HG03097 (cell line): ENCODE measurements around the gene MIA2.
"Not testable (repeated sequence)": the region's sequence is repeated elsewhere in the genome, so short reads cannot be mapped to it uniquely, and the experiment has no call there.

ENCODE experiments used
- ATAC-seq: cut with Tn5 transposase; IDR thresholded peaks from one replicate; pipeline ENCODE4 v1.9.1; 2021; ENCODE audit not compliant: unreplicated experiment, low FRiP score

Gene MIA2, protein sequence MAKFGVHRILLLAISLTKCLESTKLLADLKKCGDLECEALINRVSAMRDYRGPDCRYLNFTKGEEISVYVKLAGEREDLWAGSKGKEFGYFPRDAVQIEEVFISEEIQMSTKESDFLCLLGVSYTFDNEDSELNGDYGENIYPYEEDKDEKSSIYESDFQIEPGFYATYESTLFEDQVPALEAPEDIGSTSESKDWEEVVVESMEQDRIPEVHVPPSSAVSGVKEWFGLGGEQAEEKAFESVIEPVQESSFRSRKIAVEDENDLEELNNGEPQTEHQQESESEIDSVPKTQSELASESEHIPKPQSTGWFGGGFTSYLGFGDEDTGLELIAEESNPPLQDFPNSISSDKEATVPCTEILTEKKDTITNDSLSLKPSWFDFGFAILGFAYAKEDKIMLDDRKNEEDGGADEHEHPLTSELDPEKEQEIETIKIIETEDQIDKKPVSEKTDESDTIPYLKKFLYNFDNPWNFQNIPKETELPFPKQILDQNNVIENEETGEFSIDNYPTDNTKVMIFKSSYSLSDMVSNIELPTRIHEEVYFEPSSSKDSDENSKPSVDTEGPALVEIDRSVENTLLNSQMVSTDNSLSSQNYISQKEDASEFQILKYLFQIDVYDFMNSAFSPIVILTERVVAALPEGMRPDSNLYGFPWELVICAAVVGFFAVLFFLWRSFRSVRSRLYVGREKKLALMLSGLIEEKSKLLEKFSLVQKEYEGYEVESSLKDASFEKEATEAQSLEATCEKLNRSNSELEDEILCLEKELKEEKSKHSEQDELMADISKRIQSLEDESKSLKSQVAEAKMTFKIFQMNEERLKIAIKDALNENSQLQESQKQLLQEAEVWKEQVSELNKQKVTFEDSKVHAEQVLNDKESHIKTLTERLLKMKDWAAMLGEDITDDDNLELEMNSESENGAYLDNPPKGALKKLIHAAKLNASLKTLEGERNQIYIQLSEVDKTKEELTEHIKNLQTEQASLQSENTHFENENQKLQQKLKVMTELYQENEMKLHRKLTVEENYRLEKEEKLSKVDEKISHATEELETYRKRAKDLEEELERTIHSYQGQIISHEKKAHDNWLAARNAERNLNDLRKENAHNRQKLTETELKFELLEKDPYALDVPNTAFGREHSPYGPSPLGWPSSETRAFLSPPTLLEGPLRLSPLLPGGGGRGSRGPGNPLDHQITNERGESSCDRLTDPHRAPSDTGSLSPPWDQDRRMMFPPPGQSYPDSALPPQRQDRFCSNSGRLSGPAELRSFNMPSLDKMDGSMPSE (N-terminal part only)

DNA sequence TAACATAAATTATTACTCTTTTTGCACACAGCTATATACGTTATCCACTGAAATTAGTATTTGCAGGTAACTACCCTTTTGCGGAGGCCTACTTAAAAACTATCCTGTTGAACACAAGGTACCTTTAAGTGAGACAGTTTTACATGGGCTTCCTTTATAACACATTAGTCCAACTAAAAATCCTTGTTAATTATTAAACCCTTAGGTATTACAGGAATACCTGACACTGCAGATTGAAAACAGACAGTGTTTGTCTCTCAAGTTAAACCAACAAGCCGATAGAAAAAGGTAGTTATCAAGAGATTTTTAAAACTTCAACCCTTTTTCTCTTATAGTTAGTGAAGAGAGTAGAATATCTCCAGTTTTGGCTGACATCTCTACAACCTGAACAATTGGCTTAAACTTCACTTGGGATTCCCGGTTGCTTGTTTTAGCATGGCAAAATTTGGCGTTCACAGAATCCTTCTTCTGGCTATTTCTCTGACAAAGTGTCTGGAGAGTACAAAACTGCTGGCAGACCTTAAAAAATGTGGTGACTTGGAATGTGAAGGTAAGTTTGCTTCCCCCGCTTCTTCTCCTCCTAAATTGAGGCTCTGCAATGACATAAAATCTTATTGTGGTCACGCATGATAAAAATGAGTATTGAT is at the start of gene MIA2:
TSS of gene MIA2 (plus strand) at position 236 of the 647 bp plus-strand sequence. CDS start at position 436, 200 bp downstream.
- no peak for ATAC-seq

DNA sequence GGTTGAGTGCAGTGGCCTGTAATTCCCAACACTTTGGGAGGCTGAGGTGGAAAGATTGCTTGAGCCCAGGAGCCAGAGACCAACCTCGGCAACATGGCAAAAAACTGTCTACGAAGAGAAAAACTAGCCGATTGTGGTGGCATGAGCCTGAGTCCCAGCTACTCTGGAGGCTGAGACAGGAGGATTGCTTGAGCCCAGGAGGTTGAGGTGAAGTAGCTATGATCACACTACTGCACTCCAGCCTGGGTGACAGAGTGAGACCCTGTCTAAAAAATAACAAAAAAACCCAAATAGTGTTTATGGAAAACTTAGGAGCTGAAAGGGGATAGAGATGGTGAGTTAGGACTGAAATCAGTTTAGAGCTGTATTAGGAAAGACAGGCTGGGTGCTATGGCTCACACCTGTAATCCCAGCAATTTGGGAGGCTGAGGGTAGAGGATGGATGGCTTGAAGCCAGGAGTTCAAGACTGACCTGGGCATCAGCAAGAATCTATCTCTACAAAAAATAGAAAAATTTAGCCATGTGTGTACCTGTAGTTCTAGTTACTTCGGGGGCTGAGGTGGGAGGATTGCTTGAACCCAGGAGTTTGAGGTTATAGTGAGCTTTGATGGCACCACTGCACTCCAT is 49.0 kb upstream of the MIA2 start:
- ATAC-seq = no peak

DNA sequence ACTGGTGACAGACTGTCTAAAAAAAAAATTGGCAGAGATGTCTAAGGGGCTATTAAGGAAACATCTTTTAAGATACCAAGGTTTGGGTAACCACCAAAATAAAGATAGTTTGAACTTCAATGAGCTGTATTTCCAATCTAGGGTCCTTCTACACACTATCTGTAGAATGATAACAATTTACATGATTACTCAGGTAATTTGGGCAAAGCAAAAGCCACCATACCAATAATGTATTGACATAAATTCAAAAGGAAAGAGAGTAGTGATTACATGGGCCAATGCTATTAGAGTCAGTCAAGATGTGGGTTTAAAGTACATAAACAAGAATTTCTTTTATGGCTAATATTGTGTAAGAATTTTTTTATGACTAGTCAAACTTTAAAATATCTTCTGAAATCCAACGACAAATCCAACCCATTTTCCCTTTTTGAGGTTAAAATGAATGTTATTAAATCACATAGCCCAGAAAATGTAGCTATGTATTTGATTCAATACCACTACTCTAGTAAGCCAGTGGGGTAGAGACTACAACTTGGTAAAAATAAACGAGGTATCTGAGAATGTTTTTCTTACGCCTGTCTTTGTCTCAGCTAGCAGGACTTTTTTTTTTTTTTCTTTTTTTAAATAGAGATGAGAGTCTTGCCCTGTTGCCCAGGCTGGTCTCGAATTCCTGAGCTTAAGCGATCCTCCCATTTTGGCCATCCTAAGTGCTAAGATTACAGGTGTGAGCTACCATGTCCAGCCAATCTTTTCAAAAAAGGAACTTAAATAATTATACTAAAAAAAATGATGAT is 48.3 kb upstream of the MIA2 start:
- ATAC-seq = no peak

DNA sequence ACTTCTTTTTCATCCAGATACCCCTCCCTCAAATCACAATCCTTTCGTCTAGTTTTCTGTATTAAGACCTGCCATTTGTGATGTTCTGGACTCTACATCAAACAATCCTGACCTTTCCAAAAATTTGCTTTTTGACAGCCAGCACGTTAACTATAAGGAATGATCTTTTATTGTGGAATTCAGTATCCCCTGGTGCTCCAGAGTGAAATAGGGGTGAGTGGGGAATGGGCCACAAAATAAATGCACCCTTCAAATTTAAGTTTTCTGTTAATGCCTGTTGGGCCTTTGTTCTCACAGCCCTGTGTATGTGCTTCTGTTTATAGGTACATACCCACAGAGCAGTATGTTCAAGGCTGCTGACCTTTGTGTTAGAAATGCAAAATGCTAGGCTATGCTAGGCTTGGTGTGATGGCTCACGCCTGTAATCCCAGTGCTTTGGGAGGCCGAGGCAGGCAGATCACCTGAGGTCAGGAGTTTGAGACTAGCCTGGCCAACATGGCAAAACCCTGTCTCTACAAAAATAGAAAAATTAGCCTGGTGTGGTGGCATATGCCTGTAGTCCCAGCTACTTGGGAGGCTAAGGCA is 46.7 kb upstream of the MIA2 start:
- ATAC-seq = no peak

DNA sequence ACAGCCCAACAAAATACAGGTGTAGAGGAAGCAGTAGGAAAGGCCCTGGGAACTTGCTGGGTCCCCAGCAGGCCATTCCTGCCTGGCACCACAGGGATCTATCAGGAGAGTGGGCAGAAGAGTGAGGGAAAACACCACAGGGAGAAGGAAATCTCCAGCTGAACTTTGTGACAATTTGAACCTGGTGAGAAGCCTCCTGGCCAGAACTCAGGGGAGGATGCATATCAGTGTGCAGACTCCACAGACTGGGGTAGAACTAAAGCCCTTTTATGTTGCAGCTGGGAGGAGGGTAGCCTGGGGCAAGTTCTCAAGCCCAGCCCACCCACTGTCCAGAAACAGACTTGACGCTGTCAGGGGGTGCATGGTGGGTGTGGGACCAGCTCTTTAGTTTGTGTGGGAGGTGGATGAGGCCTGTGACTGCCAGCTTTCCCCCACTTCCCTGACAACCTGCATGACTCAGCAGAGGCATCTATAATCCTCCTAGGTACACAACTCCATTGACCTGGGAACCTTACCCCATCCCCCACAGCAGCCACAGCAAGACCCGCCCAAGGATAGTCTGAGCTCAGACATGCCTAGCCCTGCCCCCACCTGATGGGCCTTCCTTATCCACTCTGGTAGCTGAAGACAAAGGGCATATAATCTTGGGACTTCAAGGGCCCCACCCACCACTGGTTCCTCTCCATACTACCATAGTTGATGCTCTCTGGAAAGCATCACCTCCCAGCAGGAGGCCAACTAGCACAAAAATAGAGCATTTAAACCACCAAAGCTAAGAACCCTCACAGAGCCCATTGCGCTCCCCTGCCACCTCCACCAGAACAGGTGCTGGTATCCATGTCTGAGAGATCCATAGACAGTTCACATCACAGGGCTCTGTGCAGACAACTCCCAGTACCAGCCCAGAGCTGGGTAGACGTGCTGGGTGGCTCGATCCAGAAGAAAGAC is 29.8 kb upstream of the MIA2 start:
- ATAC-seq = no peak

DNA sequence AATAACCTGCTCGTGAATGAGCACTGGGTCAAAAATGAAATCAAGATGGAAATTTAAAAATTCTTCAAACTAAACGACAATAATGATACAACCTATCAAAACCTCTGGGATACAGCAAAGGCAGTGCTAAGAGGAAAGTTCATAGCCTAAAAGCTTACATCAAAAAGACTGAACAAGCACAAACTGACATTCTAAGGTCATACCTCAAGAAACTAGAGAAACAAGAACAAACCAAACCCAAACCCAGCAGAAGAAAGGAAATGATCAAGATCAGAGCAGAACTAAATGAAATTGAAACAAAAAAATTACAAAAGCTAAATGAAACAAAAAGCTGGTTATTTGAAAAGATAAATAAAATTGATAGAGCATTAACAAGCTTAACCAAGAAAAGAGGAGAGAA is 26.3 kb upstream of the MIA2 start:
- ATAC-seq = not testable (repeated sequence)

DNA sequence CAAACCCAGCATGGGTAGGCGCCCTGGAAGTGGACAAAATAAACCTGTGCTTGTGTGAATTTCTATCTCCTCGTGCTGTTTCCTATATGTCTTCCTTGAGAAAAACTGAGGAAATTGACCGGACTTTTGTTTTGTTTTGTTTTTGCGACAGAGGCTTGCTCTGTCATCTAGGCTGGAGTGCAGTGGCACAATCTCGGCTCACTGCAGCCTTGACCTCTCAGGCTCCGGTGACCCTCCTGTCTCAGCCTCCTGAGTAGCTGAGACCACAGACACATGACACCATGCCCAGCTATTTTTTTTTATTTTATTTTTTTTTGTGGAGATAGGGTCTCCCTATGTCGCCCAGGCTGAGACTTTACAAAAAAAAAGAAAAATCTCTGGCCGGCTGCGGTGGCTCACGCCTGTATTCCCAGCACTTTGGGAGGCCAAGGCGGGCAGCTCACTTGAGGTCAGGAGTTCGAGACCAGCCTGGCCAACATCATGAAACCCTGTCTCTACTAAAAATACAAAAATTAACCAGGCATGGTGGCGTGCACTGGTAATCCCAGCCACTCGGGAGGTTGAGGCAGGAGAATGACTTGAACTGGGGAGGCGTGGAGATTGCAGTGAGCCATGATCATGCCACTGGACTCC is 22.5 kb upstream of the MIA2 start:
- no peak for ATAC-seq

DNA sequence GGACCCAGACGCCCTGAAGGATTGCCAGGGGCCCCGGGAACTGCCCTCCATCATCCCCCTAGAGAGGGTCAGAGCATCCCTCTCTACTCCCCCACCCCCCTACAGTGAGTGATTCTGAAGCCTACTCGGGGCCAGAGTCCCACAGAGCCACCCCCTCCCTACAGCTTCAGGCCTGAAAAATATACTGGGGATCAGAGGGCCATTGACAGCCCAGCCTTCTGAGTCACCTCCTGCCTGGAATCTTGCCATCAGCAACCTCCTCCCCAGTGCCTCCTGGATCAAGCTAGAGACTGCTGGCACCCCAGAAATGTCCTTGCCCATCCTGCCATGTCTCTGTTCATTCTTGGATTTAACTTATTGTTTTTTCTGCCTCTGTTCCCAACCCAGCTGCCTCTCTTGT is 21.7 kb upstream of the MIA2 start:
- no peak for ATAC-seq

DNA sequence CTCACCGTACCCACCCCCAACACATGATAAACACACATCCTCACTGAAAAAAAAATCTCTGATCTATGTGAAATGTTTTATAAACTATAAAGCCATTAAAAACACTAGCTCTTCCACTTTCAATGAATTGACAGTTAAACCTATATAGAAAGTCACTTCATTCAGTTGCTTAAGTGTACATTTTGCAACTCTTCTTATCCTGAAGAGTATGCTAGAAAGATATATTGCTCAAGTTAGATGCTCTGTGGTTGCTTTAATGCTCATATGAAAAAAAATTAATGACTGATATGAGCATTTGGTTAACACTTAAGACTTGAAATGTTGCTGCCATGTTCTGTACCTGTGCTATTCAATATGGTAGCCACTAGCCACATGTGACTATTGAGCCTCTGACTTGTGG is 21.0 kb upstream of the MIA2 start:
- no peak for ATAC-seq

DNA sequence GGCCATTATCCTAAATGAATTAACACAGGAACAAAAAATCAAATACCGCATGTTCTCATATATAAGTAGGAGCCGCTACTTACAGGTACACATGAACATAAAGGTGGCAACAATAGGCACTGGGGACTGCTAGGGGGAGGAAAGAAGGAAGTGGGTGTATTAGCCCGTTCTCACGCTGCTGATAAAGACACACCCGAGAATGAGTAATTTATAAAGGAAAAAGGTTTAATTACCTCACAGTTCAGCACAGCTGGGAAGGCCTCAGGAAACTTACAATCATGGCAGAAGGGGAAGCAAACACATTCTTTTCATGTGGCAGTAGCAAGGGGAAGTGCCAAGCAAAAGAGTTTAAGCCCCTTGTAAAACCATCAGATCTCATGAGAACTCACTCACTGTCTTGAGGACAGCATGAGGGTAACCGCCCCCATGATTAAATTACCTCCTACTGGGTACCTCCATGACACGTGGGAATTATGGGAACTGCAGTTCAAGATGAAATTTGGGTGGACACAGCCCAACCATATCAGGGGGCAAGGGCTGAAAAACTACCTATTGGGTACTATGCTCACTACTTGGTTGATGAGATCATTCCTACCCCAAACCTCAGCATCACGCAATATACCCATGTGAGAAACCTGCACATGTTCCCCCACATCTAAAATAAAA is 16.4 kb upstream of the MIA2 start:
- ATAC-seq = no peak

DNA sequence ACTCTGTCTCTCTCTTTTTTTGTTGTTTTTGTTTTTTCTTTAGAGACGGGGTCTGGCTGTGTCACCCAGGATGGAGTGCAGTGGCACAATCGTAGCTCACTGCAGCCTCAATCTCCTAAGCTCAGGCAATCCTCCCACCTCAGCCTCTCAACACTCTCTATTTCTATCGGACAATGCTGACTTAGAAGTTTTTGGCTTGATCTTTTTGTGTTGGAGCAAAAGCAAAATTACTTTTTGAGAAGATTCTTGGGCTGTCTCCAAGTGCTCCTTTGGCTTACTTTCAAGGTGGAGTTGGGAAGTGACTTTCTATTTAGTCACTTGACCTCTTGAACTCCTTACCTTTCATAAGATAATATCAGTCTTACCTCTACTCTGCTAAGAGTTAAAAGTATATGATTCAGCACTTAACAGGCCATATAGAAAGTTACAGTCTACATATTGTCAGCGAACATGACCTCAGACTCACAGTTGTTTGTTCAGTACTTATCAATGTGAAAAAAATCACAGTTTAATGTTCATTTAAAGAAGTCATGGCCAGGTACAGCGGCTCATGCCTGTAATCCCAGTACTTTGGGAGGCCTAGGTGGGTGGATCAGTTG is 15.4 kb upstream of the MIA2 start:
- ATAC-seq = no peak

DNA sequence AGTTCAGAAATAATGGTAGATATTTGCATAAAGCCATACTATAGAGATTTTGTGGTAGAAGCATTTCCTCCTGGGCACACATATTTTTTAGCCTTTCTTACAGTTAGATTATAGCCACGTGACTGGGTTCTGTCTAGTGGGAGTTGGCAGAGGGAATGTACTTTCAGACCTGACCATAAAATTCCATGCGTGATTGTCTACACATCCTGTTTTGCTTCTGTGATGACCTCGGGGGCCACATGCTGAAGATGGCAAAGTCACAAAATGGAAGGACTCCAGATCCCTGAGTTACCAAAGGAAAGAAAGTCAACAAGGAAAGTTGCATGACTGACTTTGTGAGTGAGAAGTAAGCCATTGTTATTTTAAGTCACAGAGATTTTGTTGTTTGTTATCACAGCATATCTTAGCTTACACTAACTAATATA is 14.6 kb upstream of the MIA2 start:
- no peak for ATAC-seq

DNA sequence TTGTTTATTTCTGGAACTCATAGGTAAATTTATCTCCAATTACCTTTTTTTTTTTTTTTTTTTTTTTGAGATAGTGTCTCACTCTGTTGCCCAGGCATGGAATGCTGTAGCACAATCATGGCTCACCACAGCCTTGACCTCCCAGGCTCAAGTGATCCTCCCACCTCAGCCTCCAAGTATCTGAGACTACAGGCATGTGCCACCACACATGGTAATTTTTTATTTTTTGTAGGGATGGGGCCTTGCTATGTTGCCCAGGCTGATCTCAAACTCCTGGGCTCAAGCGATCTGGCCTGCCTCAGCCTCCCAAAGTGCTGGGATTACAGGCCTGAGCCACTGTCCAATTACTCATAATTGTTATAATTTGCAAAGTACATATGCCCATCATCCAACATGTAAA is 13.2 kb upstream of the MIA2 start:
- ATAC-seq = not testable (repeated sequence)

DNA sequence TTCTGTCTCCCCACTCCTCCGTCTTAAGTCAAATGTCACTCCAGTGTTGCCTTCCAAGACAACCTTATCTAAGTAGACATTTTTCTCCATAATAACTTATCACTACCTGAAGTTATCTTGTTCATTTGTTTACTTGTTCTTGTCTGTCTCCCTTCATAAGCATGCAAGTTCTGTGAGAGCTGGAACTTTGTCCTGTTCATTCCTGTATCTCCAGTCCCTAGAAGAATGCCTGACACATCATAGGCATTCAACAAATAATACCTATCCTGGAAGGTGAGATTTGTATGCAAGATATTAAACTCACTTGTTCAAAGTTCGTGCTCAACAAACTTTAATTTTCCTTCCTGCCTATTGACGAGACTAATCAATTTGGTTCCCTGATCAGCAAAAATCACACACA is 5.7 kb upstream of the MIA2 start:
- no peak for ATAC-seq

DNA sequence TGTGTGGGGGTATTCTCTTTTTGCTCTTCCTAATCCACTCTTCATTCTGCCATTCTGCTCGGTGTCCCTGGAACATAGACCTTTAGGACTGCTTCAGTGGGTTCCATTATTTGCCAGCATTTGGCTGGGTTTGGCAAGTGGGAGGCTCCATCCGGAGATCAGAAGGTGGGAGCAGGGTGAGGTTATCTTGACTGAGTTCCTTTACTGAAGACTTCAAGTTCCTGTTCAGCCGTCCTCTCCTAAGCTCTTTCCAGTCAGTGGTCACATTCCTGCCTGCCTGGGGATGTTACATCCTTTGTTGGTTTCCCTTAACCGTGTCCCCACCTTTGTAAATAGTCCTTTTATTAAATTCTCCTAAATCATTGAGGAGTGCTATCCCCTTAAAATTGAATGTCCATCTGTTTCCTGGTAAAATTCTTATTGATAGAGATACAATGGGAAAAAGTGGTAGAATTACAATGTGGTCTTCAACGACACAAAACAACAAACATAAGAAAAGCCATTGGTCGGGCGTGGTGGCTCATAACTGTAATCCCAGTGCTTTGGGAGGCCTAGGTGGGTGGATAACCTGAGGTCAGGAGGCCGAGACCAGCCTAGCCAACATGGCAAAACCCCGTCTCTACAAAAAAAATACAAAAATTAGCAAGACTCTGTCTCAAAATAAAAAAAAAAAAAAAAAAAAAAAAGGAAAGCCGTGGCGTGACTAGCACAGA is 5.0 kb upstream of the MIA2 start:
- no peak for ATAC-seq

DNA sequence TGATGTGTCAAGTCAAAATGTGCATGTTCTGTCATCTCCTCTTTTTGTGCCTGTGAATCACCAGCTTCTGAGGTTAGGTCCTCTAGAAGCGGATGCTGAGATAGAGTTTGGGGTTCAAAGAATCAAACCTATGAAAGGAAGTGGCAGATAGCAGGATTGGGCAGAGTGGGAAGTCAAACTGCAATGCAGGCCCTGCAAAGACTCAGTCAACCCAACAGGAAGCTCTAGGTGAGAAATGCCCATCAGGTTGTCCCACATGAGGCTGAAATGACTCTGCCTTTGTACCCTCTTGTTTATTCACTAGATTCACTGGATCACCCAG is 4.5 kb upstream of the MIA2 start:
- ATAC-seq = peak; percentile 46
